Stimulated activated CD4-positive, alpha-beta T cell treated with anti-CD3 and anti-CD28 coated beads, Interleukin-15, amount 100 ng/mL, for 24 hours (primary cell): ENCODE results near the gene ALDOB.
"Not testable (repeated sequence)": the region's sequence is repeated elsewhere in the genome, so short reads cannot be mapped to it uniquely, and the experiment has no call there.

Experiments used
- DNase-seq: peaks from one replicate; pipeline ENCODE4 v3.0.0-alpha.2; 2020

Gene ALDOB

DNA sequence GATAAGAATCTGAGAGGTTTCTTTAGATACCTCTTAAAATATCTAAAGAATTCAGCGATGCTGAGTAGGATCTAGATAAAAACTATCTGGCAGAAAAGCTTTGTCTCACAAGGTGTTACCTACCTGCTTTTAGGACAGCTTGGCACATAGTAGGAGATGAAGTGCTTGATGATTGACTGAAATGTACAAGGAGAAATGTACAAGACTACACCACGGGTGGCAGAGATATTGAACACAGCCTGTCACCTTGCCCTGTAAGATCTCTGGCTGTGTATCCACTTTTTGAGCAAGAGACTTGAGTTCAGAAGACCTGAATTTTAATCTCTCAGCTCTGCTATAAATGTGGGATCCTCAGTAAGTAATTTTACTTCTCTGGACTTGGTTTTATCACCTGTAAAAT, 15.7 kb downstream of the ALDOB start:
- DNase-seq = no peak

DNA sequence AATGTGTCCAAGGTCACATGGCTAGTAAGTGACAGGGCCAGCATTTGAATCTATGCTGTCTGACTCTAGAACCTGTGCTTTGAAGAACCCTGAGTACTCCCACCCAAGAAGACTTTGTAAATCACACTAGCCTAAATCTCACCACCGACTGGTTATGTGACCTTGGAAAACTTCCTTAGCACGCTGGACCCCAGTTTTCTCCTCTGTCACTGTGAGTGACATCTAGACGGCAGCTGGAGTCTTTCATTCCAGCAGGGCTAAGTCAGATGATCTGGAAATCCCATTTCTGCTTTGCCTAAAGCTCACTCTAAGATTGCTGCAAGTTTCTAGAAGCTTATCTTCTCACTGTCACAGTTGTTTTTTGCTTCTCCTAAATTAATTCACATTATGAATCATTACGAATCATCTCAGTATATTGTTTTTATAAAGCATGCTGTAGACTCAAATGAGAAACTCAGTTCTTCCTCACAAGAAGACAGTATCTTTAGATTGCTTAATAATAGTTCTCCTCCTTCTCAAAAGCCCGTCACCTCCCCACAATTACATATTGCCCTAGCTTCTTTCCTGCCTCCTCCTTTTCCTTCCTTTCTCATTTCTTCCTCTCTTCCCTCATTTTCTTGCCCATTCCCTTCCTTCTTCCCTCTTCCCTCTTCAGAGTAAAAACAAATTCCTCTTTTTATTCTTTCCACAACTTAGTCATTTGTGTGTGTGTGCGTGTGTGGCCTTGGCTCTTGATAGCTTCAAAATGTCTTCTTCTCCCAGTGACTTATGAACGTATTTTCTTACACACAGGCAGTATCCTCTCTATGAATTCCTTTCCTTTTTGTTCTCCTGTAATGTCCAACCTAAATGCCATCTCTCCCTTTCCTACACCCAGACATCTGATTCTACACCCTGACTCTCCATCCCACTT, 16.8 kb downstream of the ALDOB start:
- DNase-seq = no peak

DNA sequence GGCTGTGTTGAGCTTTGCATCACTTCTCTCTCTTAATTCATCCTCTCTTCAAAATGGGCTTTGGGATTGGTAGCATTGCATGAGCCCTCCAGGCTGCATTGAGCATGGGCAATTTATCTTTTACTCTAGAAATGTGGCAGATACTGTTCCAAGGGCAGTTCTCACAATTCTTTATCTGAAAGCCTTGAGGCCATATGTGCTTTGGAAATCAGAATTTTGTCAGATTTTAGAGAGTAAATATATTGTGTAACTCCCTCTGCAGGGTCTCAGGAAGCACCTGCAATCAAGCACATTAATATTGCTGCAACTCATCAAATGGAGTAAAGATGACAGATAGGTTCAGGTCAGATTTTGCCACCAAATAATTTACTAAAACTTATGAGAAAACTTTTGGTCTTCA, 17.6 kb downstream of the ALDOB start:
- no peak for DNase-seq

DNA sequence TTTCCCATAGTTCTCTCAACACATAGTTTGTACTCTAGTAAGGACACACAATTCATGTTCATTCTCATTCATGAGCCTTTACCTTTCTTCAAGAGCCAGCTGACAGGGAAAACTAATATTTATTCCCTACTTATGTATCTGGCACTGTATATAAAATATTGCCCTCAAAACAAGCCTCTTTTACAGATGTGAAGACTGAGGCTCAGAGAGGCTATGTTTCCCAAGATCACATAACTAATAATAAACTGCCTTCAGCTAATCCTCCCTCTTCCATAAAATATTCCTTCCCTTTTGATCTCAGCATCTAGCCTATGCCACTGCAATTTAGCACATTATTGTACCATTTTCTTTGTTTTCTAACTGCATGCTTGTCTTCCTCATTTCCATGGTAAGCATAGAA, 18.2 kb downstream of the ALDOB start:
- no peak for DNase-seq

DNA sequence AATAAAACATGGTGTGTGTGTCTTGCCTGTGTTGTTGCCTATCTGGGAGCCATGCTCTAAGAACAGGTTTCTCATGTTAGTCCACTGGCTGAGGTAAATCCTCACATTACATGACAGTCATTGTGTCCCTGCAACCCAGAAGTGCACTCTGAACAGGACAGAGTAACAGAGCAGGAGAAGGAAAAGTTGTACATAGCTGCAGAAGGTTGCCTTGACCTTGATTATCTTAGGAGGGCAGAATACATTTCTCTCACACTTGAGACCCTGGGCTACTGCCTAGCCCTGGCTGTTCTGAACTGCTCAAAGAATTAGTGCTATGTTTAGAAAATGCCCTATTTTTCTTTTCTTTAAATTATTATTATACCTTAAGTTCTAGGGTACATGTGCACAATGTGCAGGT, 20.0 kb downstream of the ALDOB start:
- no peak for DNase-seq

DNA sequence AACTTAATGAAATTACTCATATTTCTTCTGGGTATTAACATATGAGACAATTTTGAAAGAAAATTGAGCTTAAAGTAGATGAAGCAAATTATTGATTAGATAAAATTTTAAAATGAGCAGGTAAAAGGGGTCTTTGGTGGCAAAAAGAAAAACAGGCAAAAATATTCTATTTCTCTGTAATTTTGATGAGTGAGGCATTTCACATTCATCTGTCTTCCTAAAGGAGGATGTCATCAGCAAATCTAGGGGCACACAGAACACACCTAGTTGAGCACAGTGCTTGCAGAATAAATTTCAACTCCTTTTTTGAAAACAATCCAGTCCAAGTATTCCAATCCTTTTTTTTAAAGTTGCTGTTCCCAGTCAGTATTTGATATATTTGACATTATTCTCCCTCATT, 20.7 kb downstream of the ALDOB start:
- DNase-seq = no peak

DNA sequence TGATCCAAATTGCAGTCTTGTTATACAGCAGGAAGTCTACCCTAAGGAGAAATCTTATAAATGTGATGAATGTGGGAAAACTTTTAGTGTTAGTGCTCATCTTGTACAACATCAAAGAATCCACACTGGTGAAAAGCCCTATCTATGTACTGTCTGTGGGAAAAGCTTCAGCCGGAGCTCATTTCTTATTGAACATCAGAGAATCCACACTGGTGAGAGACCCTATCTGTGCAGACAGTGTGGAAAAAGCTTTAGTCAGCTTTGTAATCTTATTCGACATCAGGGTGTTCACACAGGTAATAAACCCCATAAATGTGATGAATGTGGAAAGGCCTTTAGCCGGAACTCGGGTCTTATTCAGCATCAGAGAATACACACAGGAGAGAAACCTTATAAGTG, 26.5 kb downstream of the ALDOB start:
- no peak for DNase-seq

DNA sequence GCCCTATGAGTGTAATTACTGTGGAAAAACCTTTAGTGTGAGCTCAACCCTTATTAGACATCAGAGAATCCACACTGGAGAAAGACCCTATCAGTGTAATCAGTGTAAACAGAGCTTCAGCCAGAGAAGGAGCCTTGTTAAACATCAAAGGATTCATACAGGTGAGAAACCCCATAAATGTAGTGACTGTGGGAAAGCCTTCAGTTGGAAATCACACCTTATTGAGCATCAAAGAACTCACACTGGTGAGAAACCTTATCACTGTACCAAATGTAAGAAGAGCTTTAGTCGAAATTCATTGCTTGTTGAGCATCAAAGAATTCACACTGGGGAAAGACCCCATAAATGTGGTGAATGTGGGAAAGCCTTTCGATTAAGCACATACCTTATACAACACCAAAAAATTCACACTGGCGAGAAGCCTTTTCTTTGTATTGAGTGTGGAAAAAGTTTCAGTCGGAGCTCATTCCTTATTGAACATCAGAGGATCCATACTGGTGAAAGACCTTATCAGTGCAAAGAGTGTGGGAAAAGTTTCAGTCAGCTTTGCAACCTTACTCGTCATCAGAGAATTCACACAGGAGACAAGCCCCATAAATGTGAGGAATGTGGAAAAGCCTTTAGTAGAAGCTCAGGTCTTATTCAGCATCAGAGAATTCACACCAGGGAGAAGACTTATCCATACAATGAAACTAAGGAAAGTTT, 27.0 kb downstream of the ALDOB start:
- no peak for DNase-seq

DNA sequence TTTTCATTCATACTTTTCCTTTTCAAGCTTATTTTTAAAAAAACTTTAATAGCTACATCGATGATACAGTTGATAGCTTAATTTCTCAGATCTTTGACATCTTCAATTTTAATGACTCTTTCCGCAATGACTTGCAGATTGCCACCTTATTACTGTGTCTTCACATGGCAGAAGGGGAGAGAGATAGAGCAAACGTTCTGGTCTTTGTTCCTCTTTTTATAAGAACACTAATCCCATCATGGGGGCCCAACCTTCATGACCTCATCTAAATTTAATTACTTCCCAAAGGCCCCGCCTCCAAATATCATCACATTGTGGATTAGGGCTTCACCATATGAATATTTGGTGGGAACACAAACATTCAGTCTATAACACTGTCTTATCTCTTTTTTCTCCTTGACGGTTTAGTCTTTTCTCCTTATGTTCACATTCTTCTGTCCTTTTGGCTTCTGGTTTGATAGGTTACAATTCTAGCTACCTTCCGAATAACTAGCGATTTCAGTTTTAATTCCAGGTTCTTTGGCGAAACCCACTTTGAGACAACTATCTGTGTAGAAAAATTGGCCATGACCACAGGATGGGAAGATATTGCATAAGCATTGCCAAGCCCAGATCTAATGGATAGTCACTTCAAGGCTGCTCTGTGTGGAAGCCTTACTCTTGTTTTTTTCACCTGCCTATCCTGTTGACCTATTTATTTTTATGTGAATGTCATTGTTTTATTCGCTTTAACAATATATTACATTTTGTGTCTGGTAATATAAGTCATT, 31.9 kb downstream of the ALDOB start:
- no peak for DNase-seq

DNA sequence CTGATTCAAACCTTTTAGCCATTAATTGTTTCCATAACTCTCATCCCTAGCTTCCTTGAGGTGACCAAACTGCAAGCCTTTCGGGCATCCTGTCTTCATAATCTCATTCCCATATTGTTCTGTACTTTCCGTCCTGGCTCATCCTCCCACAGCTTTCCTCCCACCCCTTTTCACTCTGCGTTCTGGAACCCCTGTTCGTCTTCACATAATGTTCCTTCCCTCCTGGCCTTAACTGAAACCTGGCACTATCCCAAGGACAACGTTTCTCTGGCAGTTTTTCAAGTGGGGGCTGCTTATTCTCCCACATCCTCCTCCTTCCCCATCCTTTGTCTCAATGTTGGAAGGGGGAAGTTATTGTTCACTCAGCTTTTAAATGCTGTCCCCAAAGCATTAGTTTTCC, 35.5 kb downstream of the ALDOB start:
- peak; percentile 2 for DNase-seq

DNA sequence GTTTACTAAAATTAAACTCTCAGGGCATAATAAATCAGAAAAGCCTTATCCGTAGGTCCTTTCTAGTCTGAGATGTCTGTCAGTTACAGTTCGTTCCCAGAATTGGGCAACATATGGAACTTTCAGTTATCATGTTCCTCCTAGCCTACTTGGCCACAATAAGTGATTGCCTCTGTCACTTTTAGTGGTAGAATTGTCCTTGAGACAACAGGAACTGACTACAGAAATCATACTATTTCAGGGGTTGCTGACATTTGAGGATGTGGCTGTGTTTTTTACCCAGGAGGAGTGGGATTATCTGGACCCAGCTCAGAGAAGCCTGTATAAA, 36.0 kb downstream of the ALDOB start:
- DNase-seq = no peak

DNA sequence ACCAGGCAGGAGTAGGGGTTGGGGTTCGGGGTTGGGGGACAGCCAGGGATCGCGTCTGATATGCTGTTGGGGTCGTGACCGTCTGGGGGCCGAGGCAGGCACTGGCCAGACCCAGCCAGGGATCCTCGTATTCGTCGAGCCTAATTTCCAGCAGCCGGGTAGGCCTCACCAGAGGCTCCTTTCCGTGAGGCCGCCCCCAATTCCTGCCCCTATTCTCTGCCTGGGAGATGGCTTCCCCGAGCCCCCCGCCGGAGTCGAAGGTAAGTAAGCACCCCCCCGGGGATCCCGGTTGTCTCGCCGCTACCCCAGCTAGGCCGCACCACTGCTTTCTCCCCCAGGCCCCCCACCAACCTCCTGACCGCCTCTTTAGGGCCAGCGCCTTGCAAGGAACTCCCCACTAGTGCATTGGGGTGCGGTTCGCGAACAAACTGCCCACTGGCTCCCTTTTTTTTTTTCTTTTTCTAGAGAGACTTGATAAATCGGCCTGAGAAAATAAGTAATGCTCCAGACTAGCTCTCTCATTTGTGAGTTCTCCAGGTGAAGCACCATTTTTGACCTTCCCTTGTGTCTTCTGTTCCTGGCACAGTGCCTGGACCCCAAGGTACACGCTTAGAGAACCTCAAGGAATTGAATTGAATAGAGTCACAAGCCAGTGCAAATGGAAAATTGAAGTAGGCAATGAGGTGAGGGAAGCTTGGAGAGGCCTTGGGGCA, 36.5 kb downstream of the ALDOB start:
- DNase-seq = peak; percentile 2

DNA sequence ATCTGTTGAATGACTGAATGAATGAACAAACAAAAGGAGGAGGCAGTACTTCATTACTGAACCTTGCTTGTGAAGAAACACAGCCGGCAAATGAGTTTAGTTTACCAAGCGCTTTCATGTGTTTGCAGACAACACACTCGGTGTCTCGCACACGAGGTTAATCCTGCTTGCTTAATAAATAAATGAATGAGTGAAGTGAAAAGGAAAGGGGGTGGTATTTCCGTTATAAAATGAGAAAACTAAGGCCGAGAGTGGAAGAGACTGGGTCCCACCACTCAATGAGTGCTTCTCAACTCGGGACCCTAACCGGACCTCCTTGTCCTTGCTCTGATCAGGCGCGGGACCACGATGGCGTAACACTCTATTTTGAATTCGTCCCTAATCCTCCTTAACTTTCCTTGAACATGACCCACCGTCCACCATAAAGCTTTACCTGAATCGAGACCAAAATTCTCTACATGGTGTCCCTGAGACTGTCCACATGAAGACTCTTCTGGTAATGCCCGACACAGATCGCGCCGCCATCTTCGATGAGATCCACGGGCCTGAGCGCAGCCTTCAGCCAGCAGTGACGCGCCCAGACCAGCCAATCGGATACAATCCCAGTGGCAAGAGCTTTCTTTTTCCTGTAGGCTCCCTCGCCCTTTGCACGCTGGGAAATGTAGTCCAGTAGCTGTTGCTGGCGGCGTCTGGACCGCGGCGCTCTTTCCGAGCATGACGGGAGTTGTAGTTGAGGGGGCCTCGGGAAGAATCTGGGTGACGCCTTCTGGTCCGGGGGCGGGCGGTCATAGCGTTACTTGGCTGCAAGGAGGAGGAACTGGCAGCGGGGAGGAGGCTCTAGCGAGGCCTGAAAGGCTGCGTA, 37.3 kb downstream of the ALDOB start, which contains the start of the genes MRPL50 and ZNF189:
MRPL50 (minus strand) TSS at position 551 of the 862 bp plus-strand sequence; CDS start at position 525, 26 bp downstream.
ZNF189 (plus strand) TSS at position 784 of the 862 bp plus-strand sequence. CDS start 306 bp downstream, outside the sequence.
- DNase-seq = peak; percentile 97

DNA sequence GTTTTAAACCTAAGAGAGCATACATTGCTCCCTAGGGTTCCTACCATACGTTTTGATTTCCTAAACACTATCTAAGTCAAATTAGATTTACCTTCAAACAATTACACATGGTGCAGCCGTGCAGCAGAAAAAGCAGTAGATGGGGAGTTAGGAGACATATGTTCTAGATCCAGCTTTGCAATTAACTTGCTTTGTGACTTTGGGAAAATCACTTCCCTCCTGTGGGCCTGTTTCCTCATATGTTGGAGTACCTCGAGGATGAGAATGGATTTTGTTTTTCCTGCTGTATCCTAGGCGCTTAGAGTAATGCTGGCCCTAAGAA, 37.9 kb downstream of the ALDOB start:
- no peak for DNase-seq

DNA sequence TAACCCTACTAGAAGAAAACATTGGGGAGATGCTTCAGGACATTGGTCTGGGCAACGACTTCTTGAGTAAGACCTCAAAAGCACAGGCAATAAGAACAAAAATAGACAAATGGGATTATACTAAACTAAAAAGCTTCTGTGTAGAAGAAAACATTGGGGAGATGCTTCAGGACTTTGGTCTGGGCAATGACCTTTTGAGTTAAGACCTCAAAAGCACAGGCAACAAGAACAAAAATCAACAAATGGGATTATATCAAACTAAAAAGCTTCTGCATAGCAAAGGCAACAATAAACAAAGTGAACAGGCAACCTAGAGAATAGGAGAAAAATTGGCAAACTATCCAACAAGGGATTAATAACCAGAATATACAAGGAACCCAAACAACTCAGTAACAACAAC, 40.9 kb downstream of the ALDOB start:
- no peak for DNase-seq

DNA sequence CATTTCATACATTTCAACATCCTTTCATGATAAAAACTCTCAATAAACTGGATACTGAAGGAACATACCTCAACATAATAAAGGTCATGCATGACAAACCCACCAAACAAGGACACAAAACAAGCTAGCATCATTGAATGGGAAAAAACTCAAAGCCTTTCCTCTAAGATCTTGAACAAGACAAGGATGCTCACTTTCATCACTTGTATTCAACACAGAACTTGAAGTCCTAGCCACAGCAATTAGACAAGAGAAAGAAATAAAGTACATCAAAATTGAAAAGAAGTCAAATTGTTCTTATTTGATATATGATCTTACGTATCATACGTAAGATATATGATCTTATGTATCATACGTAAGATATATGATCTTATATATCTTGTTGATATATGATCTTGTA, 42.4 kb downstream of the ALDOB start:
- no peak for DNase-seq

DNA sequence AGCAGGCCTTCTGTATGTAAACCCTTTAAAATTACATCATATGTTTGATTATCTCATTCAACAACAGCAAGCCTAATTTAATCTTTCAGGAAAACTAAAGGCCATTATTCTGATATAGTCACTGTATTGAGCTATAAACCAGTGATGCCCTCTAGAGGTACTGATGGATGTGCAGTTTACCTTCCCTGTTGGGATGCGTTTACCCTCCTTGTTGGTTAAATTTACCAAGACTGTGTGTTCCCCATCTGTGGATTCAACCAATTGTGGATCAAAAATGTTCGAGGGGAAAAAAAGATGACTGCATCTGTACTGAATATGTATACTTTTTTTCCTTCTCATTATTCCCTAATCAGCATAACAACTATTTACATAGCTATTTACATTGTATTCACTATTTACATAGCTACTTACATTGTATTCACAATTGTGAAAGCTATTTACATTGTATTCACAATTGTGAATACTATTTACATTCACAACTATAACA, 47.0 kb downstream of the ALDOB start:
- DNase-seq = no peak

DNA sequence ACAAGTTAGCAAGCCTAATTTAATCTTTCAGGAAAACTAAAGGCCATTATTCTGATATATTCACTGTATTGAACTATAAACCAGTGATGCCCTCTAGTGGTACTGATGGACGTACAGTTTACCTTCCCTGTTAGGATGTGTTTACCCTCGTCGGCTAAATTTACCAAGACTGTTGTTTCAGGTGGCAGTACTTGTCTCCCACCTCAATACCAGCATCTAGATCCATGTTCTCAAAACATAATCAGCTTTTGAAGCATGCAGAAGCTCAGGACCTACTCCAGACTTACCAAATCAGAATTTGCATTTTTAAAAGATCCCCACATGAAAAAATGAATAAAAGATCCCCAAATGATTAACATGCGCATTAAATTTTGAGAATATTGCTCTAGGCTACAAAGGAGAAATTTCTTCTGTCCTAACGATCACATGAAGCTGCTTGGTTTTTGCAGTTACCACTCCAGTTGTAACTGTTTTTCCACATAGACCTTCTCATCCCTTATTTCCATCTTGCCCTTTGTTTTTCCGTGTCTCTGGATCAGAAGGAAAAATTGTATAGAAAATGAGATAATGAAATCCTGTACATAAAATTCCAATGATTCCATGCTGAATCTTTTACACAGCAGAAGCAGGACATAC, 47.6 kb downstream of the ALDOB start:
- DNase-seq = no peak

DNA sequence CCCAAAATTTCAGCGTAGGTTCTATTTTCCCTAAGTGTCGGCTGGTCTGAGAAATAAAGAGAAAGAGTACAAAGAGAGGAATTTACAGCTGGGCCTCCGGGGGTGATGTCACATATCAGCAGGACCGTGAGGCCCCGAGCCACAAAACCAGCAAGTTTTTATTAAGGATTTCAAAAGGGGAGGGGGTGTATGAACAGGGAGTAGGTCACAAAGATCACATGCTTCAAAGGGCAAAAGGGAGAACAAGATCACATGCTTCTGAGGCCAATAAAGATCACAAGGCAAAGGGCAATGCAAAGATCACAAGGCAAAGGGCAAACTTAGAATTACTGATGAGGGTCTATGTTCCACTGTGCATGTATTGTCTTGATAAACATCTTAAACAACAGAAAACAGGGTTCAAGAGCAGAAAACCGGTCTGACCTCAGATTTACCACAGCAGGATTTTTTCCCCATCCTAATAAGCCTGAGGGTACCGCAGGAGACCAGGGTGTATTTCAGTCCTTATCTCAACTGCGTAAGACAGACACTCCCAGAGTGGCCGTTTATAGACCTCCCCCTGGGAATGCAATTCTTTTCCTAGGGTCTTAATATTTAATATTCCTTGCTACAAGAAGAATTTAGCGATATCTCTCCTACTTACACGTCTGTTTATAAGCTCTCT, 50.6 kb downstream of the ALDOB start, which contains the start of gene BAAT:
BAAT (minus strand) TSS at position 134 of the 664 bp plus-strand sequence. CDS start 13,602 bp downstream, outside the sequence.
- not testable (repeated sequence) for DNase-seq

DNA sequence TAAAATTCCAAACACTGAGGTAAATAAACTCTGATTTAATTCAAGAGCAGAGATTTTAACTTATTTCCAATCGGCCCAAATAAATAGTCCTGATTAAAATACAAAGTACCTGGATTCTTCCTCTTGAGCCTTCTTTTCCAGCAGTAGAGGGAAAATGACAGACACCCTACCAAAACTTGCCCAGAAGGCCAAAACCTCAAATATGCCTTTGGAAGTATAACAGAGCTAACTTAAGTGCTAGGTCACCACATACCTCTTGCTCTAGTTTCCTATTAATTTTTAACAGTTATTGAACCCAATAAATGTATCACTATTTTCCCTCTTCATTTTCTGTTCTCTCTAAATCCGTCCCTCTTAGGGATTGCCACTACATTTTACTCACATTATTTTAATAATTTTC, 52.2 kb downstream of the ALDOB start:
- no peak for DNase-seq
